Breast epithelium (tissue), 3 donors: ENCODE results near the gene DGKQ.

Experiments used
- POLR2A ChIP-seq: fragments of 450-650 bp; IDR thresholded peaks from one replicate; pipeline ENCODE4 v1.6.1; 2016; ENCODE audit warnings: antibody characterized with exemption, mild to moderate bottlenecking, moderate library complexity
- TF ChIP-seq, protein P1 (sequence below), 3 donors: fragments of 450-650 bp; IDR thresholded peaks; one replicate each; pipeline ENCODE4 v1.5.1; 2016 to 2017; ENCODE audit warnings: antibody characterized with exemption in 3 of 3, mild to moderate bottlenecking in 3 of 3, moderate library complexity in 3 of 3

DNA sequence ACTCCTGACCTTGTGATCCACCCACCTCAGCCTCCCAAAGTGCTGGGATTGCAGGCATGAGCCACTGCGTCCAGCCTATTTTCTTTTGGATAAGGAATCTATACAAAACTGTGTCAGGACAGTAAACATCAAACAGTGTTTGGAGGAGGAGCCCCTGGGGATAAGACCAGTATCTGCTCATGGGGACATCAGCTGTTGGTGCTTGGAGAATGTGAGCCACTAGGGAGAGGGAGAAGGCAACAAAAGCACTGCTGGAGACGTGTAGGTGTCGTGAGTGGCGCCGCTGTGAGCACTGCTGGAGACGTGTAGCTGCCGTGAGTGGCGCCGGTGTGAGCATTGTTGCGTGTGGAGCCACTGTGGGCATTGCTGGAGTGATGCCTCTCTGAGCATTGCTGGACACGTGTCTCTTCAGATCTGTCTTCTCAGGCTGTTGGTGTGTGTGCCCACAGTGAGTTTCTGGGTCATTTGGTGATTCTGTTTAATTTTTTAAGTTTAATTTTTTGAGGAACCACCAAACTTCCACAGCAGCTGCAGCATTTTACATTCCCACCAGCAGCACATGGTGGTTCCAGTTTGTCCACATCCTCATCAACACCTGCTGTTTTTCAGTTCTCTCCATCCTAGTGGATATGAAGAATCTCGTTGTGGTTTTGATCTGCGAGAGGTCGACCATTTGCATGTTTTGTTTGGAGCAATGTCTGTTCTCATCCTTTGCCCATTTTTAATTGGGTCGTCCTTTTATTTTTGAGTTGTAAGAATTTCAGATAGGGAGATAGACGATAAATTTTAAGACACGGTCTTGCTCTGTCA is 19.0 kb downstream of the DGKQ start:
- TF ChIP-seq, protein P1, sequence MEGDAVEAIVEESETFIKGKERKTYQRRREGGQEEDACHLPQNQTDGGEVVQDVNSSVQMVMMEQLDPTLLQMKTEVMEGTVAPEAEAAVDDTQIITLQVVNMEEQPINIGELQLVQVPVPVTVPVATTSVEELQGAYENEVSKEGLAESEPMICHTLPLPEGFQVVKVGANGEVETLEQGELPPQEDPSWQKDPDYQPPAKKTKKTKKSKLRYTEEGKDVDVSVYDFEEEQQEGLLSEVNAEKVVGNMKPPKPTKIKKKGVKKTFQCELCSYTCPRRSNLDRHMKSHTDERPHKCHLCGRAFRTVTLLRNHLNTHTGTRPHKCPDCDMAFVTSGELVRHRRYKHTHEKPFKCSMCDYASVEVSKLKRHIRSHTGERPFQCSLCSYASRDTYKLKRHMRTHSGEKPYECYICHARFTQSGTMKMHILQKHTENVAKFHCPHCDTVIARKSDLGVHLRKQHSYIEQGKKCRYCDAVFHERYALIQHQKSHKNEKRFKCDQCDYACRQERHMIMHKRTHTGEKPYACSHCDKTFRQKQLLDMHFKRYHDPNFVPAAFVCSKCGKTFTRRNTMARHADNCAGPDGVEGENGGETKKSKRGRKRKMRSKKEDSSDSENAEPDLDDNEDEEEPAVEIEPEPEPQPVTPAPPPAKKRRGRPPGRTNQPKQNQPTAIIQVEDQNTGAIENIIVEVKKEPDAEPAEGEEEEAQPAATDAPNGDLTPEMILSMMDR (IDR thresholded peaks at IDR 0.05) = no peak
- no peak for TF ChIP-seq POLR2A
